ENCODE measurements around the gene TAF1.
"Not testable (repeated sequence)": the region's sequence is repeated elsewhere in the genome, so short reads cannot be mapped to it uniquely, and the experiment has no call there.

TAF1 gene

GRCh38 chrX:71365875-71366673 lies at the start of gene TAF1:
TAF1 (plus strand) TSS chrX:71366357; CDS start chrX:71366375, 18 bp downstream.
- peak; percentile 87 for DNase-seq (ENCODE audit: low read depth, low spot score)

GRCh38 chrX:71316959-71317358 lies 49.2 kb upstream of the TAF1 start:
- DNase-seq (ENCODE audit: low read depth, low spot score): not testable (repeated sequence)

- no peak for DNase-seq (ENCODE audit: low read depth, low spot score)
Observed at GRCh38 chrX:71320126-71320525, 46.0 kb upstream of the TAF1 start.

- no peak for DNase-seq (ENCODE audit: low read depth, low spot score)
Observed at GRCh38 chrX:71321731-71322130, 44.4 kb upstream of the TAF1 start.

- not testable (repeated sequence) for DNase-seq (ENCODE audit: low read depth, low spot score)
Observed at GRCh38 chrX:71324452-71324851, 41.7 kb upstream of the TAF1 start.

- DNase-seq (ENCODE audit: low read depth, low spot score): no peak
Observed at GRCh38 chrX:71326394-71326793, 39.8 kb upstream of the TAF1 start.

- not testable (repeated sequence) for DNase-seq (ENCODE audit: low read depth, low spot score)
Observed at GRCh38 chrX:71349151-71349665, 16.9 kb upstream of the TAF1 start.

GRCh38 chrX:71349867-71350266 lies 16.3 kb upstream of the TAF1 start:
- DNase-seq (ENCODE audit: low read depth, low spot score): not testable (repeated sequence)

- not testable (repeated sequence) for DNase-seq (ENCODE audit: low read depth, low spot score)
Observed at GRCh38 chrX:71352439-71352838, 13.7 kb upstream of the TAF1 start.

GRCh38 chrX:71364221-71364620 lies 1.9 kb upstream of the TAF1 start:
- DNase-seq (ENCODE audit: low read depth, low spot score): no peak

GRCh38 chrX:71365356-71365874 lies 742 bp upstream of the TAF1 start:
- DNase-seq (ENCODE audit: low read depth, low spot score): no peak

- no peak for DNase-seq (ENCODE audit: low read depth, low spot score)
Observed at GRCh38 chrX:71366674-71367256, 608 bp downstream of the TAF1 start.

- DNase-seq (ENCODE audit: low read depth, low spot score): no peak
Observed at GRCh38 chrX:71367396-71367795, 1.2 kb downstream of the TAF1 start.

GRCh38 chrX:71372388-71372787 lies 6.2 kb downstream of the TAF1 start:
- no peak for DNase-seq (ENCODE audit: low read depth, low spot score)

GRCh38 chrX:71378732-71379131 lies 12.6 kb downstream of the TAF1 start:
- DNase-seq (ENCODE audit: low read depth, low spot score): no peak

GRCh38 chrX:71391725-71392124 lies 25.6 kb downstream of the TAF1 start:
- not testable (repeated sequence) for DNase-seq (ENCODE audit: low read depth, low spot score)

- DNase-seq (ENCODE audit: low read depth, low spot score): no peak
Observed at GRCh38 chrX:71393919-71394318, 27.8 kb downstream of the TAF1 start.

GRCh38 chrX:71396576-71396975 lies 30.4 kb downstream of the TAF1 start:
- no peak for DNase-seq (ENCODE audit: low read depth, low spot score)

GRCh38 chrX:71400710-71401109 lies 34.6 kb downstream of the TAF1 start:
- no peak for DNase-seq (ENCODE audit: low read depth, low spot score)

GRCh38 chrX:71416260-71416659 lies 50.1 kb downstream of the TAF1 start:
- not testable (repeated sequence) for DNase-seq (ENCODE audit: low read depth, low spot score)

GRCh38 chrX:71420686-71421085 lies 54.5 kb downstream of the TAF1 start:
- no peak for DNase-seq (ENCODE audit: low read depth, low spot score)

GRCh38 chrX:71432733-71433132 lies 66.6 kb downstream of the TAF1 start:
- DNase-seq (ENCODE audit: low read depth, low spot score): no peak

- DNase-seq (ENCODE audit: low read depth, low spot score): no peak
Observed at GRCh38 chrX:71438750-71439149, 72.6 kb downstream of the TAF1 start.
